HUES48 (cell line): Measurements from ENCODE around the gene CACNB4.

ENCODE experiments used
- H3K27ac ChIP-seq: one replicate; pipeline ENCODE4 v1.7.0; 2013; ENCODE audit warnings: low read depth, low read length, inconsistent platforms
- H3K27me3 ChIP-seq: 2 replicates; pipeline ENCODE4 v1.6.1; 2013; ENCODE audit warnings: mild to moderate bottlenecking, low read length; ENCODE audit not compliant: control insufficient read depth, insufficient read depth
- H3K36me3 ChIP-seq: 2 replicates; pipeline ENCODE4 v1.6.1; 2013; ENCODE audit warnings: low read length; ENCODE audit not compliant: control insufficient read depth, insufficient read depth
- H3K4me1 ChIP-seq: 2 replicates; pipeline ENCODE4 v1.6.1; 2013; ENCODE audit warnings: mild to moderate bottlenecking, low read length; ENCODE audit not compliant: control insufficient read depth, insufficient read depth
- H3K4me3 ChIP-seq: 2 replicates; pipeline ENCODE4 v1.5.1; 2013; ENCODE audit warnings: mild to moderate bottlenecking, low read depth, low read length
- H3K9ac ChIP-seq: 2 replicates; pipeline ENCODE4 v1.6.1; 2013; ENCODE audit warnings: mild to moderate bottlenecking, low read depth, low read length, moderate library complexity
- H3K9me3 ChIP-seq: 2 replicates; pipeline ENCODE4 v1.6.1; 2013; ENCODE audit warnings: low read length; ENCODE audit not compliant: control insufficient read depth, insufficient read depth

Gene CACNB4

GRCh38 chr2:151791545-151791944, 307.3 kb downstream of the CACNB4 start:
- no peak overlapping the region for H3K9ac ChIP-seq
- no peak overlapping the region for H3K4me3 ChIP-seq
- 0 out of 2 replicates have a peak, but pooled peaks cover 2% of the 10 kb centered on the region for H3K36me3 ChIP-seq
- no peak overlapping the region for H3K27ac ChIP-seq
- H3K27me3 ChIP-seq, result no peaks in the 10 kb centered on the region
- peaks cover 15% of the 10 kb centered on the region for H3K4me1 ChIP-seq
- H3K9me3 ChIP-seq, result no peaks in the 10 kb centered on the region

GRCh38 chr2:151790689-151791088, 308.2 kb downstream of the CACNB4 start:
- H3K4me1 ChIP-seq, result peaks cover 9% of the 10 kb centered on the region
- no peaks in the 10 kb centered on the region for H3K27me3 ChIP-seq
- H3K27ac ChIP-seq, result no peak overlapping the region
- 0 out of 2 replicates have a peak, but pooled peaks cover 4% of the 10 kb centered on the region for H3K36me3 ChIP-seq
- no peaks in the 10 kb centered on the region for H3K9me3 ChIP-seq
- no peak overlapping the region for H3K9ac ChIP-seq
- no peak overlapping the region for H3K4me3 ChIP-seq

DNA sequence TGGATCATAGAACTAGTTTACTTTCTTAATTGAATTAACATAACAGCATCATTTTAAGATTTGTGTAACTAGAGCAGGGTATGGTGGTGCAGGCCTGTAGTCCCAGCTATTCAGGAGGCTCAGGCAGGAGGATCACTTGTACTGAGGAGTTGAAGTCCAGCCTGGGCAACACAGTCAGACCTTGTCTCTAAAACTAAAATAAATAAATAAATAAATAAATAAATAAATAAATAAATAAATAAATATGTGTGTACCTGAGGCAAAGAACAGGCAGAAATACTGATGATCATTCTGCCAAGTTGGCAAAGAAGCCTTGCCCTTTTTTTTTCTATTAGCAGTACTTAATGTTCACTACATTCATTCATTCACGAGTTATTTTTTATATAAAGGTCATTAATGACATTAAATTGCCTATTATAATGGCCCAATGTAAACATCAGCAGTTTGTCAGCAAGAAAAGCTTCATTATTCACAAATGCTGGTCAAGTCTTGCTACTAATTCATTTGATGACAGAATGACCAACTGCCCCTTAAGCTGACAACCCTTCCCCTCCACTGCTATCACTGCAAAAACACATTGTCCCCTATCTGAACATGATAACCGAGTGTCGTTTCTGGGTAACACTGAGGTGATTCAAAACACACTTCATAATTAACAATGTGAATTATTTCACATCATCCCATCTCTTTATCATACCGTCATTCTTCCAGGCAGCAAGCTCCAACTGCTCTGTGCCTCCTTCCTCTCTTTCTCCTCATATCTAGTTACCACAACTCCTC, 309.6 kb downstream of the CACNB4 start:
- H3K27me3 ChIP-seq, result no peaks in the 10 kb centered on the region
- no peak overlapping the region for H3K4me3 ChIP-seq
- peaks cover 8% of the 10 kb centered on the region for H3K4me1 ChIP-seq
- 0 out of 2 replicates have a peak, but pooled peaks cover 7% of the 10 kb centered on the region for H3K36me3 ChIP-seq
- H3K9ac ChIP-seq, result no peak overlapping the region
- no peaks in the 10 kb centered on the region for H3K9me3 ChIP-seq
- H3K27ac ChIP-seq, result no peak overlapping the region

DNA sequence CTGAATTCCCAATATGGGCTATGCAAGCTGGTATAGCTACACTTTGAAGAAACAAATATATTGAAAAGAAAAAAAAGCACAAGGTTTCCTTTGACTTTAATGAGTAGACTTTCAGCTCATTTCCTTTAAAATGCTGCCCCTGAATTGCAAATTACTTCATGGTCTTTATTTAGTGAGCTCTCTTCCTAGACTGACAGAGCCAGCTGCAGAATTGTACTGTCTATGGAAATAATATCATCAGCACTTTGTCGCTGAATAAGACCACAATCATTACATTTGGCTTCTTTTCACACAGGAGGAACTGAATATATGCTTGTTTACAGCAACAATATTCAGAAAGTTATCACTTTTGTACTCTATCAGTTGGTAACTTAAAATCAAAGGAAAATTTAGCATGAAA, 312.4 kb downstream of the CACNB4 start:
- Histone ChIP-seq H3K36me3 (peaks cover 16% of the 10 kb centered on the region; the same call in 1 of the 2 replicates), H3K9ac (no peak overlapping the region), H3K4me1 (peaks cover 8% of the 10 kb centered on the region), H3K9me3 (no peaks in the 10 kb centered on the region), H3K4me3 (no peak overlapping the region), H3K27me3 (no peaks in the 10 kb centered on the region), H3K27ac (no peak overlapping the region)

- Histone ChIP-seq H3K4me1 (peaks cover 8% of the 10 kb centered on the region), H3K9me3 (no peaks in the 10 kb centered on the region), H3K4me3 (no peak overlapping the region), H3K9ac (no peak overlapping the region), H3K27ac (no peak overlapping the region), H3K36me3 (peaks cover 20% of the 10 kb centered on the region; the same call in 1 of the 2 replicates), H3K27me3 (no peaks in the 10 kb centered on the region)
Measured at GRCh38 chr2:151786077-151786476, 312.8 kb downstream of the CACNB4 start.

DNA sequence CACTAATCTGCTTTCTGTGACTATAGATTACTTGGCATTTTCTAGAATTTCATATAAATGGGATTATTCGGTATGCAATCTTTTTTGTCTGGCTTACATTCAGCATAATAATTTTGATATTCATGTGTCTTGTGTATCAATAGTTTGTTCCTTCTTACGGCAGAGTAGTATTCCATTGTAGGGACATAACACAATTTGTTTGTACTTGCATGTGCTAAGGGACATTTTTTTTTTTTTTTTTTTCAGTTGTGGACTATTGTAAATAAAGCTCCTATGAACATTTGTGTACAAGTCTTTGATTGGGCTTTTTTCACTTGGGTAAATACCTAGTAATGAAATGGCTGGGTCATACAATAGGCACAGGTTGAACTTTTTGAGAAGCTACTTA, 315.7 kb downstream of the CACNB4 start:
- H3K27ac ChIP-seq, result no peak overlapping the region

More for the DNA sequence above, 315.7 kb downstream of the CACNB4 start:
- no peaks in the 10 kb centered on the region for H3K9me3 ChIP-seq
- H3K27me3 ChIP-seq, result no peaks in the 10 kb centered on the region
- H3K36me3 ChIP-seq, result peaks cover 20% of the 10 kb centered on the region; the same call in 1 of the 2 replicates
- H3K9ac ChIP-seq, result no peak overlapping the region
- peaks cover 8% of the 10 kb centered on the region for H3K4me1 ChIP-seq
- H3K4me3 ChIP-seq, result no peak overlapping the region
